Activated naive CD4-positive, alpha-beta T cell treated with anti-CD3 and anti-CD28 coated beads, Interleukin-2, amount 50 U/mL, for 72 hours (primary cell): Measurements from ENCODE around the gene BAIAP2L2. TPM values are rescaled to one million over a fixed set of nuclear protein-coding genes. Genes with fewer than 3 reads are reported as not detected.
A peak's percentile ranks its signal among the peaks of the same experiment; 100 is the strongest.

ENCODE experiments used
- ATAC-seq, 2 donors: fragments of 150-1000 bp; cut with Tn5 transposase; 2 replicates each; pipeline ENCODE4 v1.10.0; 2021; ENCODE audit warnings: mild to moderate bottlenecking in 2 of 2, moderate library complexity in 2 of 2
- DNase-seq, 2 donors: peaks; one replicate each; pipeline ENCODE4 v3.0.0; 2021 to 2022; ENCODE audit warnings: low spot score in 2 of 2
- H3K27ac Mint-ChIP-seq, 2 donors: one replicate each; pipeline ENCODE4 v1.8.0; 2022; ENCODE audit warnings: mild to moderate bottlenecking in 2 of 2, mixed read lengths in 2 of 2
- H3K36me3 Mint-ChIP-seq, 2 donors: one replicate each; pipeline ENCODE4 v1.8.0; 2022; ENCODE audit warnings: mixed read lengths in 2 of 2
- H3K9me3 Mint-ChIP-seq, 2 donors: one replicate each; pipeline ENCODE4 v1.8.0; 2022; ENCODE audit warnings: mixed read lengths in 2 of 2
- total RNA-seq, 2 donors: library from RNA; stranded (reverse); gene quantifications; one replicate each; pipeline ENCODE4 v1.2.3, GENCODE V29; 2022

The BAIAP2L2 gene
- total RNA-seq, 2 donors from 2014 or later = 1.1 to 1.3 TPM

DNA sequence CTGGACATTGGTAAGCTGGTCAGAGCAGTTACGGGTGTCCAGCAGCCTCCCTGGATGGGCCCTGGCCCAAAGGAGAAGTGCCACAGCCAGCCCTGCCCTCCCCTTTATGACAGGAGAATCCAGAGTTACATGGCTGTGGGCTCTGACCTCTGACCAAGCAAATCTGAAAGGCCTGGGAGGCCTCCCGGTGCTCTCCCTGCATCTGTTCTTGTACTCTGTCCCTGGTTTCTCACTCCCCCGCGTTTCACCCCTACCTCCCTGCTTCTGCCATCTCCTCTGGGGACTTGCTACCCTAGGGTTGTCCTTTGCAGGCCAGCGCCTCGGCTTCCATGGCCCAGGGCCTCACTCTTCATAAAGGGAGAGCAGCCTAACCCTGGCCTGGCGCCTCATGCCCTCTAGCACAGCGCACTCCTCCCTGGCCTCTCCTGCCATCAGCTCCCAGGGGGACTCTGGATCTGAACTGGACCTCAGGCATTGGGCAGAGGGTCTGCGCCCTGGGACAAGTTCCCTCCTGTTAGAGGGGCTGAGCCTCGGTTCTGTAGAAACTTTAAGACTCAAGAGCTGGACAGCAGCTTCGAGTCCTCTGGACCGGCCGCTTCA lies 42.6 kb downstream of the BAIAP2L2 start:
- H3K9me3 Mint-ChIP-seq = no peaks in the 10 kb centered on the region
- H3K27ac Mint-ChIP-seq = peak overlapping the region in 1 of 2 donors; percentile 29
- no peak for ATAC-seq
- no peak for DNase-seq
- peaks cover 0 to 6% of the 10 kb centered on the region in 2 donors for H3K36me3 Mint-ChIP-seq

DNA sequence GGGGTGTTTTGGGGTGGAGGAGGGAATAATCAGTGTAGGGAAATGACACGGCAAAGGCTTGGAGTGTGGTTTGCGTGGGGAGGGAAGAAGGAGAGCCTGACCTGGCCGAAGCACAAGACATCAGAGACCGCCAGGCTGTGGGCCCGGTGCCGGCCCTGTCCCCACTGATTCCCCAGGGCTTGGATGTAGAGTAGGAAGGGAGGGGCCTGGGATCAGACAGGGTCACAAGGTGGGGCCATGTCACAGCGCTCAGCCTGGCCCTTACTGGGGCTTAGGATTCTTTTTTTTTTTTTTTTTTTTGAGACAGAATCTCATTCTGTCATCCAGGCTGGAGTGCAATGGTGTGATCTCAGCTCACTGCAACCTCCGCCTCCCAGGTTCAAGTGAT lies 43.5 kb downstream of the BAIAP2L2 start:
- ATAC-seq = no peak
- Mint-ChIP-seq H3K36me3 (peaks cover 4 to 10% of the 10 kb centered on the region in 2 donors), H3K9me3 (no peaks in the 10 kb centered on the region), H3K27ac (peak overlapping the region in 1 of 2 donors; percentile 77)
- no peak for DNase-seq

DNA sequence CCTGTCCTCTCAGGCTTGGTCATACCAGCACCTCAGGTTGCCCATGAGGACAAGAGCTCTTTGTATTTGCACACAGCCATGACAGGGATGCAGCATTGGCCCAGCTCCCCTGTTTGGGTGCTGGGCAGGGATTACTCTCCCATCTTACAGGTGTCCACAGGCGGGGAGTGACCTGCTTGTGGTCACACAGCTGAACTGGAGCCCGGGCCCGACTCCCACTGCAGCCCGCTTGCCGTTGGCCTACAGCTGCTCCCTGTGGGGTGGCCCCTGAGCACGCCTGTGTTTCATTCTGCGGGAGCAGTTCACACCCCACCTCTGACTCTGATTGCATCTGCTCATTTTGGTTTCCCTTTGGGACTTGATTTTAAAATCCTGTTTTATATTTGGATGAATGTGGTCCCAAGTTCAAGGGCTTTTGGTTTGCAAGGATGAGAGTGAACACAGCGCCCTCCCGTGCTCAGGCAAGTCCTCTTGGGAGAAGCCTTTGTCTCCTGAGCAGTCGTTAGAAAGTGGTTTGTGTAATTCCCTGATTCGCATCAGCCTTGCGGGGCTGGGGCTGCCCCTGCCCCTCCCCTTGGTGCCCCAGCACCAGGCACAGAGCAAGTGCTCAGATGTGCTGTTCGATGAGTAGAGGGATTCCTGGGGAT lies 44.0 kb downstream of the BAIAP2L2 start:
- Mint-ChIP-seq H3K27ac (peak overlapping the region in 1 of 2 donors; percentile 77), H3K36me3 (peaks cover 4 to 10% of the 10 kb centered on the region in 2 donors), H3K9me3 (no peaks in the 10 kb centered on the region)
- ATAC-seq (no peak), DNase-seq (no peak)

DNA sequence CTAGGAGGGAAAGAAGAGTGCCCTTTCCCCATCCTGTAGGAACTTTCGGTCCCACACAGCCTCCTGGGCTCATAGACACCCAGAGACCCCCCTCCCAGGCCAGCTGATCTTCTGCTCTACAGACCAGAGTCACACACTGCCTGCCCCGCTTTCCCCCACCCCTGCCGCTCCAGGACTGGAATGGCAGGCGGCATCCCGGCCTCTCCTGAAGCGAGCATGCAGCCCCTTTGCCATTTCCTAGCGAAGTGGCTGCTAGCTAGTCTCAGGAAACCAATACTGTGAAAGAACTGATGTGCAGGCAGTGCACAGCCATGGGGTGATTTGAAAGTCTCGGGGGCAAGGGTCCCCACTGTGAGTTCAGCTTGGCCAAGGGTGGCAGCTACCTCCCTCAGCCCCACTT lies 44.9 kb downstream of the BAIAP2L2 start:
- ATAC-seq (no peak), DNase-seq (no peak)
- no peaks in the 10 kb centered on the region for H3K9me3 Mint-ChIP-seq
- no peak overlapping the region for H3K27ac Mint-ChIP-seq
- H3K36me3 Mint-ChIP-seq = peaks cover 4 to 10% of the 10 kb centered on the region in 2 donors

DNA sequence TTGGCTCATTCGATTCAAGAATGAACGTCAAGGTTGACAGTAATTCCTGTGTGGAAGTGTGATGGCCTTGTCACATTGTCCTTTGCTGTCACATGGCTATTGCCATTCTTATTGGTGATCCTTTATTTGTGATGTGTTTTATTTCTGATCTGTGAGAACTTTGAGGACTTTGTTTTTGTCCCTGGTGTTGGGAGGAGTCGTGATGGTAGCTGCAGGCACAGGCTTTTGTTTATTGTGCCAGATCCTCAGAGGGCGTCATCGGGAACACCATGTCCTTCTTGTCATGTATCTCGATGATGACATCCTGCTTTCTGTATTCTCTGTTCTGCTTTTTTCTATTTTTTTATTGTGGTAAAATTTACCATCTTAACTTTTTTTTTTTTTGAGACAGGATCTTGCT lies 47.7 kb downstream of the BAIAP2L2 start:
- Mint-ChIP-seq H3K36me3 (peaks cover 4 to 9% of the 10 kb centered on the region in 2 donors), H3K9me3 (no peaks in the 10 kb centered on the region), H3K27ac (no peak overlapping the region)

DNA sequence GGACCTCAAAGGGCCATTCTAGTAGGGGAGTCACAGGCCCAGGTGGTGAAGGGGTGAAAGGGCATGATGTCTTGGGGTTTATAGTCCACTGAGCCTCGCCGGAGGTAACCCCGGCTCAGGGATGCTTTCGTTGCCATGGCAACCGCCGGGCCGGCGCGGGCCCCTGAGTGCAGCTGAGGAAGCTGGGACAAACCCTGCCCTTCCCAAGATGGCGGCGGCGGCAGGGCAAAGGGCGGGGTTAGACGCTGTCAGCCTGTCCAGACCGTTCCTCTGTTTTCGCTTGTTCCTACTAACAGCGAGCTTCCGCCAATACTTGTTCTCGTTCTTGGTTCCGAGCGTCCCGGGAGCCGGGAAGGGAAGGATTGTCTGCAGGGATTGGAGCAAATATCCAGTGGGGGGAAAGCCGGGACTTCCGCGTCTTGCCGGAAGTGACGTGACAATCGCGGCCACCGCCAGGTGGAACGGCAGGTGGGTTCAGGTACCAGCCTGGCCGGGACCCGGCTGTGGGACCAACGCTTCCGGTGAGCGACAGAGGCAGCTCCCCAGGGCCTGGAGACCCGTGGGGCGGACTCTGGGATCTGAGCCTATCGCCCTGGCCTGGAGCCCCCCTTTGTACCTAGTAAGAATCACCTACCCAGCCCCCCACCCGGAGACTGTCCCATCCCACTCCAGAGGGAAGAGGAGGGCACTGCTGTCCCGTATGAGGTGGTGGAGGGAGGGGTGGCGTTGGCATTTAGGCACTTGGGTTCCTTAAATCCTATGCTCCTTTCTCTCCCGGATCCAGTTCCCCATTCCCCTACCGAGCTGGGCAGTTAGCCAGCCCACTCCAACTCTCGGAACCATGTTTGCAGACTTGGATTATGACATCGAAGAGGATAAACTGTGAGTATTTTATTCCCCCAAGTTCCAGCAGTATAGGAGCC lies 53.3 kb downstream of the BAIAP2L2 start, which contains the start of gene PICK1:
PICK1 (plus strand) TSS at position 436 of the 923 bp plus-strand sequence; CDS start at position 842, 406 bp downstream.
- peak; percentile 82 to 84 for DNase-seq
- peak within 1 kb of the TSS; percentile 94 to 97 for H3K27ac Mint-ChIP-seq
- ATAC-seq = peak; percentile 89
- no peaks in the 10 kb centered on the region for H3K9me3 Mint-ChIP-seq
- H3K36me3 Mint-ChIP-seq = peaks cover 5 to 7% of the 10 kb centered on the region in 2 donors

More for the DNA sequence above, 47.7 kb downstream of the BAIAP2L2 start:
- DNase-seq (no peak), ATAC-seq (no peak)

DNA sequence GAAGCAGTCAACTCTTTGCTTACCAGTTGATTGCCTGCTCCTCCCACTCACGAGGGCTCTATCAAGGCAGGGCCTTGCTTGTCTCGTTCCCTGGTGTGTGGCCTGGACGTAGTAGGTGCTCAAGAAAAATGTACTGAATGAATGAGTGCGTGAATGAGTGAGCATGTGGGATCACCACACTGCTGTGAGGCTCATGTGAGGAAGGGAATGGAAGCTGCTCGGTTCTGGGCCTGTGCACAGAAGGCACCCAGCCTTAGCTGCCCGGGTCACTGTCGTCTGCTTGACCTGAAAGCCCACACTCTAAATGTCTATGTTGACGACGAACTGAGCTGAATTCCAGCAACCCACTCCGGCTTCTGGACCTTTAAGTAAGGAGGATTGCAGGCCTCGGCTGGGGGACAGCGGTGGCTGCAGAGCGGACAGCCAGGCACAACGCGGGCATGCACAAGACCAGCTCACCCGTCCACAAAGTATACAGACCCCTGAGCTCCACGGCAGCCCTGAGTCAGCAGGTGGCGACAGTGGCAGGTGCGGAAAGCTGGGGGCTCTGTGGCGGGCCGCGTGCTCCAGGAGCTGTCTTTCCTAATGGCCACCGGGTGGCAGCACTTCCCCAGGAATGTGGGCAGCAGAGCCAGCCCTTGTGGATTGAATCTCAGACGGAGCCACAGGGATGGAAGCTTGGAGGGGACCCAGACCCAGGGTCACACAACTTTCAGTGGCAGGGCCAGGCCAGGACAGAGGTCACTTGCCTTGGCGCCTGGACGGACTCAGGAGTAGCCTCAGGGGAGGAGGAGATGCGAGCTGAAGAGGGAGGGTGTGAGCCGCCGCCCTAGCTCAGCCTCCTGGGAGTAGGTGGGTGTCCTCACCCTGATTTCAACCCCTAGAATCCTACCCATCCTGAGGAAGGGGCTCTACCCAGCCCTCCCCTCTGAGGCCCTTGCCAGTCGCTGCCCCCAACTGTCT lies 58.3 kb downstream of the BAIAP2L2 start:
- DNase-seq (peak; percentile 73 to 76), ATAC-seq (peak; percentile 76 to 84)
- Mint-ChIP-seq H3K9me3 (no peaks in the 10 kb centered on the region), H3K36me3 (peaks cover 0 to 6% of the 10 kb centered on the region in 2 donors), H3K27ac (no peak overlapping the region)

DNA sequence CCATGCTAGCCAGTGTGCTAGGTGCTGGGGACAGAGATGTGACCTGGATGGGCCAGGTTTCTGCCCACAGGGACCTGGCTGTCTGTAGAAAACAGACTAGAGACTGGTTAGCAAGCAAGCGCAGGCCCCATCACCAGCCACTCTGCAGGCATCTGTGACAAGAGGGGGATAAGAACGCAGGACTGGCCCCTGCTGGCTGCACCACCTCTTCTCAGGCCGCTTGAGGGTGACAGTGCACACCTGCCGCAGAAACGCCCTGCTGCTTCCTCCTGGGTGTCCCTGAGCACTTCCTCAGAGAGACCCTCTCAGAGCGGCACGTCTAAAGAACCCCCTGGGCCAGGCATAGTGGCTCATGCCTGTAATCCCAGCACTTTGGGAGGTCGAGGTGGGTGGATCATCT lies 59.2 kb downstream of the BAIAP2L2 start:
- no peak for DNase-seq
- Mint-ChIP-seq H3K9me3 (no peaks in the 10 kb centered on the region), H3K36me3 (no peaks in the 10 kb centered on the region), H3K27ac (no peak overlapping the region)
- ATAC-seq = no peak

DNA sequence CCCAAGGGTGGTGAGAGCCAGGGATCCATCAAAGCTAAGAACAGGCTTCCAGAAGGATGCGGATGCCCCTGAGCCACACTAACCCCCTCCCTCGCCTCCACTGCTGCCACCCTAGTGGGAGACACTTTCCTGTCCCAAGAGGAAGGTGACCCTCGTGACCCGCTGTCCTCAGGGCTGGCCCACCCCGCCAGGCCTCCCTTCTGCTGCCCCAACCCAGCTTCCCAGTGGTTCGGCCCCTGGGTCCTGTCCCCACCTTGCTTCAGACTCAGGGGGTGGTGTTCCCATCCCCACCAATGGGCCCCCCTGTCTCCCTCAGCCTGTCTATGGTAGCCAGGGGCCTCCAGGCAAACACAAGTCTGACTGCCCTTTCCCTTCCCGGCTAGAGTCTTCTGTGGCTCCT lies 59.8 kb downstream of the BAIAP2L2 start:
- Mint-ChIP-seq H3K27ac (no peak overlapping the region), H3K9me3 (no peaks in the 10 kb centered on the region), H3K36me3 (no peaks in the 10 kb centered on the region)
- DNase-seq (no peak), ATAC-seq (no peak)

DNA sequence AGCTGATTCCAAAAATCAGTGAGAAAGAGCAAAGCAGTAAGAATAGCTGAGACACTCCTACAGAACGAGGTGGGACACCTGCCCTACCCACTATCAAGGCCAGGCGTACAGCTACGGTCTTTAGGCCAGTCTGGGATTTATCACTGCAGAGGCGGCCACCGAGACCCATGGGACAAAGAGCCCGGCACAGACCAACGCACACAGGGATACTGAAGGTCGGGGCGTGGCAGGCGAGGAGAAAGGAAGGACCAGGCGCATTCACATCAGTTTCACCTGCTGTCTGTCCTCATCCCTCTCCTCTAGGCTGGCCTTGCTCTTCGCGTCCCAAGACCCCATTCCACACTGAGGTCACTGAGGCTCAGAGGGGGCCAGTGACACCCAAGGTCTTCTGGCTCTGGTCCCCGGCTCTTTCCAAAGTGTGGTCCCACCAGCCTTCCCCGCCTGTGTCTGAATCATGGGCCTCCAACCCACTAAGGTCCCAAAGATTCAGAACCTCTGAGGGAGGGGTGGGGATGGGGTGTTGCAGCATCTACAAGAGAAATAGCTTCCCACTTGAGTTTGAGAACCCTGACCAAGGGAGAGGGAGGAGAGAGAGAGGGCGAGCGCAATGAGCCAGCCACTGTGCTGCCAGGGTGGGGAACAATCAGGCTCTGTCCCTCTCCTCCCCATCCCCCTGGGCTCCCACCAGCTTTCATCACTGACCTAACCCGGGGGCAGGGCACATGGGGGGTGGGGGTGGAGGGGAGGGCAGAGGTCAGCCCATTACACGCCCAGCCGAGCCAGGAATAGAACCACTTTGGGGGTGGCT lies 60.5 kb downstream of the BAIAP2L2 start:
- no peak for DNase-seq
- ATAC-seq = no peak
- Mint-ChIP-seq H3K9me3 (no peaks in the 10 kb centered on the region), H3K36me3 (no peaks in the 10 kb centered on the region), H3K27ac (no peak overlapping the region)

DNA sequence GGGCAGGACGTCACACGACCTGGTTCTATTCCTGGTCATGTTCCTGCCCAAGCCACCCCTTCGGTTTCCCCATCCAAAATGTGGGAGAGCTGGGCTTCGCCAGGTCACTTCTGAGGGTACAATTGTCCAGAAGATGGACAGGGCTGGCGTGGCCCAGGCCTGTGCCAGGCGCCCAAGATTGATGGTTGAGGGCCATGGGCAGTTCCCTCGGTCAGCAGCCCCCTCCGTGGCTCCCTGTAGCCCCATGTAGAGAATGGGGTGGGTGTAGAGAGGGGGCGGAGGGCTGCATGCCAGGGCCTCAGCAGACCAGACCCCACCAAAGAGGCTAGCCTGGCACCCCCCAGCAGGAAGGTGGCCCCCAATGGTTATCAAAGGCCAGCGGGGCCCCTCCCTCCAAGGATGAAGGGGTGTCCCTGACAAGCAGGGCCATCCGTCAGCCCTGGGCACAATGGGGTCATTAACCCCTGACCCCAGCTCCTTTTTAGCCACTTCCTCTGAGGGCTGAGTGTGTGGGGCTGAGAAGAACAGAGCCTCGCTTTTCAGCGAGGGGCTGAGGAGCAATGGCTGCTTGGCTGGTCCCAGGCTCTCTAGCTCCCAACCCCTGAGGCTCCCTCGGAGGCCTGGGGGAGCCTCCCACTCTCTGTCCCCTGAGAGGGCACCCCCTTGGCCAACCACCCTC lies 64.3 kb downstream of the BAIAP2L2 start:
- no peaks in the 10 kb centered on the region for H3K9me3 Mint-ChIP-seq
- DNase-seq (no peak), ATAC-seq (no peak)
- H3K27ac Mint-ChIP-seq = no peak overlapping the region
- H3K36me3 Mint-ChIP-seq = no peaks in the 10 kb centered on the region

DNA sequence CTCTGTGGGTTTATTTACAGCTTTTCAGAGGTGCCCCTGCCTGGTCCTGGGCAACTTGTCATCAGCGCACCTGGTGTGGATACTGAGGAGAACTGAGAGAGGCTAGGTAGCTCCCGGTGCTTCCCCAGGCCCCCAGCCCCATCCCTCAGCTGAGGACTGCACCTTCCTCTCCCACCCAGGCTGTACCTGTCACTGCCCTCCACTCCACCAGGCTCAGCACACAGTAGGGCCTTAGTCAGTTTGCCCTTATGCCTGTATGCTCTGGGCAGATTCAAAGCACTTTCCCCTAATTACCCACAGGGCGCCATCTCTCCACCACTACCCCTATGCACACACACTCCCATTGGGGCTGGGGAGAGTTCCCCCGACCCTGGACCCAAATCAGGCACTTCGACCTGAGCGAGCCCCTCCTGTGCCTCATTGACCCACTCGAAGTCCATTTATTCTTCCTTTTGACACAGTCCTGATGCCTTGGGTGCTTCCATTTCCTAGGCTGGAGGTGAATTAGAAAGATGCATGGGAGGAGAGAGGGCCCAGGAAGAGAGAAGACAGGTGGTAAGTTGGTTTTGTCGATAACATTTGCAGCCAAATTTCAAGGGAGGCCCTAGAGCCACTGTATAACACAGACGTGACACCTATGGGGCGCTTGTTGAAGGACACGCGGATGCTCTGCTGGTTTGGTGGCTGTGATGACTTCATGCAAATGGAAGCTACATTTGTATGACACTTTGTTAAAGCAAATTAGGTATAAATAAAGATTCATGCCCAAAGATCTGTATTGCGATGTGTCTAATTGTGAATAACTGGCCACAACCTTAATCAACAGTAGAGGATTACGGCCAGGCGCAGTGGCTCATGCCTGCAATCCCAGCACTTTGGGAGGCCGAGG lies 67.1 kb downstream of the BAIAP2L2 start:
- no peaks in the 10 kb centered on the region for H3K36me3 Mint-ChIP-seq
- no peak overlapping the region for H3K27ac Mint-ChIP-seq
- ATAC-seq = no peak
- DNase-seq = no peak
- no peaks in the 10 kb centered on the region for H3K9me3 Mint-ChIP-seq

DNA sequence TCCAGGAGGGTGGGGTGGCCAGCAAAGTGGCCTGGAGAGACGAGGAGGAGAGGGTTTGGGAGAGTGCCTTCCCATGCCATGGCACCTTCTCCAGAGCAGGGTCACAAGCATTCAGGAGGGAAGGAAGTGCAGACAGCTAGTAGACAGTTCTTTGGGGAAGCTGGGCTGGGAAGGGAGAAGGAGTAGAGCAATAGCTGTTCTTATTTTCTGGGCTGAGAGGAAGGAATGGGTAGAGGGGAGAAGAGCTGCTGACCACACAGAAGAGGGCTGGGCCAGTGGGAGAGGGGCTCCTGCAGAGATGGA lies 68.0 kb downstream of the BAIAP2L2 start:
- no peaks in the 10 kb centered on the region for H3K9me3 Mint-ChIP-seq
- peak overlapping the region in 1 of 2 donors; percentile 2 for H3K27ac Mint-ChIP-seq
- no peaks in the 10 kb centered on the region for H3K36me3 Mint-ChIP-seq
- ATAC-seq (no peak), DNase-seq (no peak)

DNA sequence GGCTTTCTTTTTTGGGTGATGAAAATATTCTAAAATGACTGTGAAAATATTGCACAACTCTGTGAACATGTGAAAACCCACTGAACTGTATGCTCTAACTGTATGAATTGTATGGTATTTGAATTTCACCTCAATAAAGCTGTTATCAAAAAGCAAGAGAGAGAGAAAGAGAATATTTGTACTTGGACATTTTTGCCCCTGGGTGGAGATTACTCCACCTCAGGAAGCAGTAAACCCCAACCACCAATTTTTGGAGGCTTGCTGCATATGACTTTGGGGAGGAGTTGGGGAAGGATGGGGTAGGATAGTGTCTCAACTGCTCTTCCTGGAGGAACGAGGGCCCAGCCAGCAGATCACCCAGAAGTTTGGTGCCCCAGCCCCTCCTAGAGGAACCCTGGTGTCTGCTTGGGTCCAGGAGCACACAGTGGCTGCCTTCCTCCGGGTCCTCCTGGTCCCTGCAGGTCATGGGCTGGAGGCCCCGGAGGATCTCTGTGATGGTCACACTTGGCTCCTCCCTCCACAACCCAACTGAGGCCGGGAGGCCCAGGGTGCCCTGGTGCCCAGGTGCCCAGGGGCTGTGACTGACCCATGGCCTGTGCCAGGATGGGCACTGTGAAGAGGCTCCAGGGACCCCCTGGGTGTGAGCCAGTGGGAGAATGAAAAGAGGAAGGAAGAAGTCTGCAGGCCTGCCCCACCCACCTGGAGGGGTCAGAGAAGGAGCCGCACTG lies 68.6 kb downstream of the BAIAP2L2 start:
- no peak overlapping the region for H3K27ac Mint-ChIP-seq
- H3K36me3 Mint-ChIP-seq = no peaks in the 10 kb centered on the region
- no peak for DNase-seq
- ATAC-seq = no peak
- no peaks in the 10 kb centered on the region for H3K9me3 Mint-ChIP-seq
